Epidermal melanocyte (primary cell): Measurements from ENCODE around the gene PLXNC1.

ENCODE experiments used
- DNase-seq: peaks from one replicate; pipeline ENCODE4 v3.0.0; 2011; ENCODE audit warnings: low spot score; ENCODE audit not compliant: insufficient read length

Gene PLXNC1

GRCh38 chr12:94178882-94179281, 30.5 kb downstream of the PLXNC1 start:
- no peak for DNase-seq

GRCh38 chr12:94179723-94180122, 31.3 kb downstream of the PLXNC1 start:
- no peak for DNase-seq

- no peak for DNase-seq
Observed at GRCh38 chr12:94180558-94181296, 32.4 kb downstream of the PLXNC1 start.

GRCh38 chr12:94182986-94183707, 34.8 kb downstream of the PLXNC1 start:
- no peak for DNase-seq

- DNase-seq: no peak
Observed at GRCh38 chr12:94183708-94184379, 35.5 kb downstream of the PLXNC1 start.

- DNase-seq: no peak
Observed at GRCh38 chr12:94184995-94185719, 36.8 kb downstream of the PLXNC1 start.

GRCh38 chr12:94185801-94186200, 37.4 kb downstream of the PLXNC1 start:
- DNase-seq: no peak

GRCh38 chr12:94186278-94187241, 38.2 kb downstream of the PLXNC1 start:
- DNase-seq: no peak

GRCh38 chr12:94187361-94187760, 39.0 kb downstream of the PLXNC1 start:
- DNase-seq: no peak

GRCh38 chr12:94190623-94191022, 42.2 kb downstream of the PLXNC1 start:
- DNase-seq: no peak

GRCh38 chr12:94191023-94191422, 42.6 kb downstream of the PLXNC1 start:
- DNase-seq: no peak

- DNase-seq: no peak
Observed at GRCh38 chr12:94191811-94192210, 43.4 kb downstream of the PLXNC1 start.

GRCh38 chr12:94192506-94192905, 44.1 kb downstream of the PLXNC1 start:
- DNase-seq: no peak

GRCh38 chr12:94193168-94193567, 44.8 kb downstream of the PLXNC1 start:
- DNase-seq: no peak

GRCh38 chr12:94195483-94195882, 47.1 kb downstream of the PLXNC1 start:
- no peak for DNase-seq

GRCh38 chr12:94198469-94198868, 50.1 kb downstream of the PLXNC1 start:
- DNase-seq: no peak

- DNase-seq: no peak
Observed at GRCh38 chr12:94198872-94199271, 50.5 kb downstream of the PLXNC1 start.

- no peak for DNase-seq
Observed at GRCh38 chr12:94200069-94200468, 51.7 kb downstream of the PLXNC1 start.

GRCh38 chr12:94200695-94201094, 52.3 kb downstream of the PLXNC1 start:
- no peak for DNase-seq
